Prostate gland (tissue), 2 donors: ENCODE data around the gene KAZALD1. TPM values are rescaled to one million over a fixed set of nuclear protein-coding genes. Genes with fewer than 3 reads are reported as not detected.

Source experiments
- DNase-seq: peaks from one replicate; pipeline ENCODE4 v3.0.0-alpha.2; 2019; ENCODE audit warnings: low spot score
- H3K27ac ChIP-seq, 2 donors: fragments of 200-600 bp; sonication (generic); 2 replicates each; pipeline ENCODE4 v1.5.1; 2017 to 2019
- H3K27me3 ChIP-seq: fragments of 200-600 bp; sonication (generic); replicated peaks from 2 replicates; pipeline ENCODE4 v1.5.1; 2019; ENCODE audit not compliant: insufficient read depth
- H3K36me3 ChIP-seq, 2 donors: fragments of 200-600 bp; sonication (generic); 1 replicate in 1 of 2; 2 replicates in 1 of 2; pipeline versions ENCODE4 v1.5.1 to v1.8.1; 2017 to 2019
- H3K4me1 ChIP-seq: fragments of 200-600 bp; sonication (generic); replicated peaks from 2 replicates; pipeline ENCODE4 v1.5.1; 2019
- H3K4me3 ChIP-seq, 2 donors: fragments of 200-600 bp; sonication (generic); 2 replicates each; pipeline ENCODE4 v1.5.1; 2017 to 2019
- H3K9me3 ChIP-seq: fragments of 200-600 bp; sonication (generic); 2 replicates; pipeline ENCODE4 v1.5.1; 2017
- POLR2A ChIP-seq: fragments of 450-650 bp; IDR thresholded peaks from one replicate; pipeline ENCODE4 v1.6.1; 2016; ENCODE audit warnings: antibody characterized with exemption, mild to moderate bottlenecking
- POLR2AphosphoS5 ChIP-seq: sonication (generic); formaldehyde crosslinking; IDR thresholded peaks from one replicate; pipeline ENCODE4 v1.6.1; 2017; ENCODE audit warnings: antibody characterized with exemption
- WGBS: methylation state at CpG from one replicate; pipeline ENCODE4 v1.1.5; 2018; 5-methylcytosine and 5-hydroxymethylcytosine counted together
- intact Hi-C: fragments of 100-400 bp; cut with DNase I; formaldehyde crosslinking; loops from one replicate; pipeline ENCODE4 v1.14.2; 2022
- total RNA-seq, 2 donors: library from RNA; depleted of rRNA; stranded (reverse); fragments of >200 nt; gene quantifications; one replicate each; pipeline ENCODE4 v1.1.0, GENCODE V29; 2016
- TF ChIP-seq, protein P1 (sequence below), 4 experiments: fragments of 200-600 bp in 2 of 4; fragments of 450-650 bp in 2 of 4; sonication (generic) in 2 of 4; IDR thresholded peaks; 1 replicate in 3 of 4; 2 replicates in 1 of 4; pipeline ENCODE4 v1.5.1; 2016 to 2019; ENCODE audit warnings: antibody characterized with exemption in 4 of 4, mild to moderate bottlenecking in 2 of 4, moderate library complexity in 2 of 4

KAZALD1 gene
- total RNA-seq, 2 donors from 2014 or later, result 9.8 to 24.4 TPM

DNA sequence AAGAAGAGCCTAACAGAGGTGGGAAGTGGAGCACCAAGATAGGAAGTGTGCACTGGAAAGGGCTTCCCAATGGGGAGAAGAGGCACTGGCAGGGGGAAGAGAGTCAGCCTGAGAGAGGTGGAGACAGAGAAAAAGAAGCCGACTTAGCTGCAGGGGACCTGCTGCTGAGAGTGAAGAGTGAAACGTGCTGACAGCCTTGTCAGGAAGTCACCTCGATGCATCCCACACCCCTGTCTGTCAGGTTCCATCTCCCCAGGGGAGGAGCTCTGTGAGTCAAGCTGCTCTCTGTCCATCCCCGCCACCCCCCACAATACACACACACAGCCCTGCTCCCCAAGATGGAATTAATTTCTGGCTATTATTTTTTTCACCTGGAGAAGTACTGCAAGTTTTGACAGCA lies 14.0 kb downstream of the KAZALD1 start:
- no peaks in the 10 kb centered on the region for H3K27me3 ChIP-seq
- 10% methylated on average over 4 of the region's 4 CpGs for WGBS
- no peaks in the 10 kb centered on the region for H3K36me3 ChIP-seq
- intact Hi-C loops, result no loop called here
- H3K27ac ChIP-seq, result no peak overlapping the region
- no peaks in the 10 kb centered on the region for H3K4me1 ChIP-seq
- TF ChIP-seq, protein P1, sequence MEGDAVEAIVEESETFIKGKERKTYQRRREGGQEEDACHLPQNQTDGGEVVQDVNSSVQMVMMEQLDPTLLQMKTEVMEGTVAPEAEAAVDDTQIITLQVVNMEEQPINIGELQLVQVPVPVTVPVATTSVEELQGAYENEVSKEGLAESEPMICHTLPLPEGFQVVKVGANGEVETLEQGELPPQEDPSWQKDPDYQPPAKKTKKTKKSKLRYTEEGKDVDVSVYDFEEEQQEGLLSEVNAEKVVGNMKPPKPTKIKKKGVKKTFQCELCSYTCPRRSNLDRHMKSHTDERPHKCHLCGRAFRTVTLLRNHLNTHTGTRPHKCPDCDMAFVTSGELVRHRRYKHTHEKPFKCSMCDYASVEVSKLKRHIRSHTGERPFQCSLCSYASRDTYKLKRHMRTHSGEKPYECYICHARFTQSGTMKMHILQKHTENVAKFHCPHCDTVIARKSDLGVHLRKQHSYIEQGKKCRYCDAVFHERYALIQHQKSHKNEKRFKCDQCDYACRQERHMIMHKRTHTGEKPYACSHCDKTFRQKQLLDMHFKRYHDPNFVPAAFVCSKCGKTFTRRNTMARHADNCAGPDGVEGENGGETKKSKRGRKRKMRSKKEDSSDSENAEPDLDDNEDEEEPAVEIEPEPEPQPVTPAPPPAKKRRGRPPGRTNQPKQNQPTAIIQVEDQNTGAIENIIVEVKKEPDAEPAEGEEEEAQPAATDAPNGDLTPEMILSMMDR (IDR thresholded peaks at IDR 0.05), result no peak
- H3K4me3 ChIP-seq, result no peak overlapping the region
- DNase-seq, result no peak
- H3K9me3 ChIP-seq, result no peaks in the 10 kb centered on the region

DNA sequence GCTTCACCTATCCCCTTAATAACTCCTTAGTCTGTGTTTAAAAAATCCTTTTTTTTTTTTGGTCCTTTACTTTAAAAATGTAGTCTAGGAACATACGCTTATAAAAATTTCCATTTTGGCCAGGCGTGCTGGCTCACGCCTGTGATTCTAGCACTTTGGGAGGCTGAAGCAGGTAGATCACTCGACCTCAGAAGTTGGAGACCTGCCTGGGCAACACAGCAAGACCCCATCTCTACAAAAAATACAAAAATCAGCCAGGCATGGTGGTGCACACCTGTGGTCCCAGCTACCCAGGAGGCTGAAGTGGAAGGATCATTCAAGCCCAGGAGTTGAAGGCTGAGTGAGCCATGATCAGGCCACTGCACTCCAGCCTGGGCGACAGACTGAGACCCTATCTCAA lies 14.8 kb downstream of the KAZALD1 start:
- Histone ChIP-seq H3K27me3 (no peaks in the 10 kb centered on the region), H3K27ac (no peak overlapping the region), H3K9me3 (no peaks in the 10 kb centered on the region), H3K4me1 (no peaks in the 10 kb centered on the region), H3K36me3 (no peaks in the 10 kb centered on the region), H3K4me3 (no peak overlapping the region)
- WGBS, result 55% methylated on average over 5 of the region's 5 CpGs
- TF ChIP-seq POLR2A (no peak), POLR2AphosphoS5 (no peak)
- TF ChIP-seq, protein P1 (IDR thresholded peaks at IDR 0.05), result no peak
- intact Hi-C loops, result no loop called here
- DNase-seq, result no peak

DNA sequence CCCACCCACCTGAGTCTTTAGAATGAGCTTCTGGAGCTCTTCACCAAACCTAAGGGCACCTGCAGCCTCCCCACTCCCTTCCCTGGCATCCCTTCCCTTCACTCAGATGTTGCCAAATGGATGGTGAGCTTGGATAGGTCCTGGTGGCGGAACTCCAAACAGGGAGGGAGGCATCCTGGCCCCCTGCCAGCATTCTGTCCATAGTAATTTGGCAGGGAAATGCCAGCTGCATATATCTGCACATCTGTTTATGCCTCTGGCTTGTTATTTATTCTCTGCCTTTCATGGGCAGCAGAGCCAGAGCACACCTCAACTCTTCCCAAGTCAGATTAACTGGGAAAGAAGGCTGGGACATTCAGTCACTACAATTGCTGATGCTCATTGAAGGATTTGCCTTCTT lies 18.1 kb downstream of the KAZALD1 start:
- Histone ChIP-seq H3K36me3 (no peaks in the 10 kb centered on the region), H3K9me3 (no peaks in the 10 kb centered on the region), H3K27ac (no peak overlapping the region), H3K4me3 (no peak overlapping the region), H3K27me3 (no peaks in the 10 kb centered on the region), H3K4me1 (no peaks in the 10 kb centered on the region)
- no peak for TF ChIP-seq POLR2AphosphoS5
- TF ChIP-seq, protein P1 (IDR thresholded peaks at IDR 0.05), result no peak
- 64% methylated on average over 1 of the region's 1 CpG for WGBS
- DNase-seq, result no peak
- intact Hi-C loops, result no loop called here

DNA sequence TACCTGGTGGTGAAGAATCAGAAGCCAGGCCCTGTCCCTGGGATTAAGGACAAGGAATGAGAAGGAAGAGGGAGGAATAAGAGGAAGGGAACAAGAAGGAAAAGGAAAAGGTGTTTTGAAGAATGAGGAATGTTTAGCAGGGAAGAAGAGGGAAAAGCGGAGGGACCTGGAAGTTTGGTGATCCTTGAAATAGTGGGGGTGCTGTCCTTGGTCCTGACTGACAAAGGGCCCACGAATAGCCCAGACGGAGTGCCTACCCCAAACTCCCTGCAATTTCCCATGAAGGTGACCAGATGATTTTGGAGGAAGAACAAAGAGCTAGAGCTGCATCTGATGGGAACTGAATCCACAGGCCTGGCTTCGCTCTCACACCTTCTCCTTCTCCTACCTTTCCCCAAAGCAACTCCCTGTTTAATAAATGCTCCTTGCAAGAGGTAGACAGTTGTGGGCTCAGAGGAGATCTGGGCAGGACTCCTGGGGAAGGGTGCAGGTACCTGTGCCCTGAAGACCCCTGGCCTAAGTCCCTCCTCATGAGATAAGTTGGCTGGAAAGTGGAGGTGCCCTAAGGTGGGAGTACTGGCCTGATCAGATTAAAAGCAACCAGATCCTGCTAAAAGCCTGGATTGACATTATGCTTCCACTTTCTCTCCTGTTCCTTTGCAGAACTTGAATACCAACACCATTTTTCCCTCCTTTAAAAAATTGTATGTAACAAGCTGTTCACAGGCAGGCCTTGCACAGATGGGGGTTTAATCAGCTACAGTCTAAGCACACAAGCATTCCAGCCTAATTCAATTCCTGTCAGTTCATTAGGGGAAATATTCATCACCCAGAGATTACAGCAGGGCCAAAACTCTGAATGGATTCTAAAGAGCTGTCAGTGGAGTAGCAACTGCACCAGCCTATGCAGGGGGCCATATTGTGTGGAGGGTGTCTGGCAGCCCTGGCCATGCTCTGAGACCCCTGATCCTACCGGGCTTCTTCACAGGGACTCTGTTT lies 19.4 kb downstream of the KAZALD1 start:
- Histone ChIP-seq H3K4me1 (no peaks in the 10 kb centered on the region), H3K36me3 (no peaks in the 10 kb centered on the region), H3K9me3 (no peaks in the 10 kb centered on the region), H3K4me3 (no peak overlapping the region), H3K27me3 (peaks cover 2% of the 10 kb centered on the region), H3K27ac (no peak overlapping the region)
- TF ChIP-seq, protein P1 (IDR thresholded peaks at IDR 0.05), result no peak
- TF ChIP-seq POLR2A (no peak), POLR2AphosphoS5 (no peak)
- 36% methylated on average over 5 of the region's 5 CpGs for WGBS
- intact Hi-C loops, result no loop called here
- DNase-seq, result no peak

DNA sequence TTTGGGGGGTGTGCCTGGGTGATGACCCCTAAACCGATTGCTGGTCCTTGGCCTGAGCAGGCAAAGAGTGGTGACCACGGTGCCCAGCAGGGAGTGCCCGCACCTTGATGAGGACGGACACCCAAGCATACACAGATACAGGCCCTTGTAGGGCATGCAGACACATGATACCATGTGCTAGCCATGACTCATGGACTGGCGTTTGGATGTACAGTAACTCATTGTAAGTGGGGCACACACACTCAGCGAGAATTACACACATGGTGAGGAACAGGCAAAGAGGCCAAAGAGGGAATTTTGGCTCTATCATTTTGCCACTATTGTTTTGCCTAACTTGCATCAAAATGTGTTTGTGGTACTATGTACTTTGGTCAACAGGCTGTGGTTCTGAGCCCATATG lies 24.1 kb downstream of the KAZALD1 start:
- Histone ChIP-seq H3K27me3 (peaks cover 10% of the 10 kb centered on the region), H3K4me3 (no peak overlapping the region), H3K4me1 (no peaks in the 10 kb centered on the region), H3K9me3 (no peaks in the 10 kb centered on the region), H3K36me3 (no peaks in the 10 kb centered on the region), H3K27ac (no peak overlapping the region)
- intact Hi-C loops, result no loop called here
- TF ChIP-seq, protein P1 (IDR thresholded peaks at IDR 0.05), result no peak
- TF ChIP-seq POLR2AphosphoS5, result no peak
- TF ChIP-seq POLR2A, result no peak
- WGBS, result 71% methylated on average over 6 of the region's 6 CpGs
- DNase-seq, result no peak
